T-helper 17 cell (primary cell): ENCODE results near the gene GSE1. TPM values are rescaled to one million over a fixed set of nuclear protein-coding genes. Genes with fewer than 3 reads are reported as not detected.

Experiments
- total RNA-seq, 4 donors: library from RNA in 2 of 4; stranded (reverse) in 2 of 4; gene quantifications; one replicate each; pipeline ENCODE4 v1.2.3 and lab custom pipeline; 2022 to 2026

GSE1 gene
- total RNA-seq, 2 donors from 2014 or later: 39.1 to 40.9 TPM

Other genes starting within 250 kb of the GSE1 start
- 1 to 10 TPM in 1 of 2 donors, under 1 TPM in 1; 0.86 to 1.5 TPM for gene GINS2, start 75.6 kb downstream of the GSE1 start, total RNA-seq
- gene C16orf74, start 137.8 kb downstream of the GSE1 start, total RNA-seq: 1 to 10 TPM; 4.6 to 7.2 TPM
- 10 to 100 TPM; 32.5 to 40.1 TPM for gene EMC8, start 186.2 kb downstream of the GSE1 start, total RNA-seq
- 100 to 1,000 TPM; 526 to 533 TPM for gene COX4I1, start 186.4 kb downstream of the GSE1 start, total RNA-seq